Loucy (cell line): ENCODE measurements around the gene FEN1.

Experiments used
- EZH2phosphoT487 ChIP-seq: fragments of 200-600 bp; IDR thresholded peaks from 2 replicates; pipeline ENCODE4 v1.6.1; 2018; ENCODE audit warnings: antibody characterized with exemption, mild to moderate bottlenecking, moderate library complexity, borderline replicate concordance
- TF ChIP-seq, protein P1 (sequence below): fragments of 200-600 bp; sonication (generic); conservative IDR thresholded peaks from 2 replicates; pipeline ENCODE4 v1.5.1; 2014; ENCODE audit warnings: mild to moderate bottlenecking, antibody characterized with exemption, low read length

DNA sequence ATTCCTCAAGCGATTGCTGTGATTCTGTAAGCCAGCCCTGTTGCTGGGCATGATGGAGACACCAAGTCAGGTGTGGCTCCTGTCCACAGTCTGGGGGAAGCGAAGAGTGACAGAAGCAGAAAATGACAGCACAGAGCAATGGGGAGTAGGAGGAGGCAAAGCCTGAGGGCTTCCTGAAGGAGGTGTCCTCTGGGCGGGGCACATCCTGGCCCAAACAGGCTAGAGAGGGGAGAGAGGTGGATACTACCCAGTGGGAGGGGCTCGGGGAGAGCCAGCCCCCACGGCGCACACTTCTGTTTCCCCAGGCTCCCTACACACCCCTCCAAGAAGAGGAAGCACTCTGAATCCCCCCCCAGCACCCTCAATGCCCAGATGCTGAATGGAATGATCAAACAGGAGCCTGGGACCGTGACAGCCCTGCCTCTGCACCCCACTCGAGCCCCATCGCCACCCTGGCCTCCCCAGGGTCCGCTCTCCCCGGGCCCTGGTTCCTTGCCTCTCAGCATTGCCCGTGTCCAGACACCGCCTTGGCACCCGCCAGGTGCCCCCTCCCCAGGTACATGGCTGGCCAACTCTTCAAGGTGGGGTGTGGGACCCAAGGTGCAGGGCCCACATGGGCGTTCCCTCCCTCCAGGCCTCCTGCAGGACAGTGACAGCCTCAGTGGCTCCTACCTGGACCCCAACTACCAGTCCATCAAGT lies 21.4 kb upstream of the FEN1 start:
- TF ChIP-seq, protein P1, sequence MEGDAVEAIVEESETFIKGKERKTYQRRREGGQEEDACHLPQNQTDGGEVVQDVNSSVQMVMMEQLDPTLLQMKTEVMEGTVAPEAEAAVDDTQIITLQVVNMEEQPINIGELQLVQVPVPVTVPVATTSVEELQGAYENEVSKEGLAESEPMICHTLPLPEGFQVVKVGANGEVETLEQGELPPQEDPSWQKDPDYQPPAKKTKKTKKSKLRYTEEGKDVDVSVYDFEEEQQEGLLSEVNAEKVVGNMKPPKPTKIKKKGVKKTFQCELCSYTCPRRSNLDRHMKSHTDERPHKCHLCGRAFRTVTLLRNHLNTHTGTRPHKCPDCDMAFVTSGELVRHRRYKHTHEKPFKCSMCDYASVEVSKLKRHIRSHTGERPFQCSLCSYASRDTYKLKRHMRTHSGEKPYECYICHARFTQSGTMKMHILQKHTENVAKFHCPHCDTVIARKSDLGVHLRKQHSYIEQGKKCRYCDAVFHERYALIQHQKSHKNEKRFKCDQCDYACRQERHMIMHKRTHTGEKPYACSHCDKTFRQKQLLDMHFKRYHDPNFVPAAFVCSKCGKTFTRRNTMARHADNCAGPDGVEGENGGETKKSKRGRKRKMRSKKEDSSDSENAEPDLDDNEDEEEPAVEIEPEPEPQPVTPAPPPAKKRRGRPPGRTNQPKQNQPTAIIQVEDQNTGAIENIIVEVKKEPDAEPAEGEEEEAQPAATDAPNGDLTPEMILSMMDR, result no peak
- no peak for TF ChIP-seq EZH2phosphoT487
